ENCODE results near the gene SLC1A2. TPM values are rescaled to one million over a fixed set of nuclear protein-coding genes. Genes with fewer than 3 reads are reported as not detected.

The SLC1A2 gene
- total RNA-seq, 1 experiment from 2014 or later: 0.25 TPM

DNA sequence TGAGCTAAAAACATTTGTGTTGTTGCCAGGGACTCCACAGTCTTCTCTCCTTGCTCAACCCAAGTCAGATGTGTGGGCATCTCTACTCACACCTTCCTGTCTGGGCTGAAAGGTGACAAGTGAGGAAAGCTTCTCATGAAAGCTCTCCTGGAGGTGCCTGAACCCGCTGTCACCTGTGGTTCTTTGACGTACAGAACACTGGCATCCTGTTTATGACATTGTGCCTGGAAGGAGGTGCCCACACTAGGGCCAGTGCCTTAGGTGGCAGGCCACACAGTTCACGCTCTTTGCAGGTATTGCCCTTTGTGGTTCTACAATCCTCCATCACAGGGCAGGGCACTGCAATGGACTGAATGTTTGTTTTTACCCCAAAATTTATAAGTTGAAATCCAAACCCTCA lies 171.9 kb downstream of the SLC1A2 start:
- H4K20me1 ChIP-seq (ENCODE audit: insufficient read depth): no peaks in the 10 kb centered on the region
- intact Hi-C loops (cut with micrococcal nuclease): no loop called here
- H3K36me3 ChIP-seq (ENCODE audit: control insufficient read depth in 1 of 2, insufficient read depth in 2 of 2, low read length in 2 of 2): no peaks in the 10 kb centered on the region
- H3K4me1 ChIP-seq (ENCODE audit: control insufficient read depth in 1 of 2, insufficient read depth in 2 of 2, low read length in 2 of 2): no peaks in the 10 kb centered on the region
- no TSS peak for BruUV-seq (replicated peaks)
- no peaks in the 10 kb centered on the region for H3K9me2 ChIP-seq (ENCODE audit: insufficient read depth)
- H3K27me3 ChIP-seq (ENCODE audit: insufficient read depth, low read length): no peaks in the 10 kb centered on the region
- ATAC-seq (no peak), DNase-seq (ENCODE audit: low read depth, low spot score) (no peak)
- TF ChIP-seq POLR2AphosphoS5 (IDR thresholded peaks at IDR 0.05; ENCODE audit: low read depth, low read length) (no peak), ELF1 (IDR thresholded peaks at IDR 0.05; ENCODE audit: borderline replicate concordance, low read depth) (no peak), SP1 (IDR thresholded peaks at IDR 0.05; ENCODE audit: low read depth) (no peak), ZNF274 (IDR thresholded peaks at IDR 0.05; ENCODE audit: low read depth, low read length) (no peak), EZH2phosphoT487 (IDR thresholded peaks at IDR 0.05; ENCODE audit: borderline replicate concordance) (no peak), ZFX (IDR thresholded peaks at IDR 0.05) (no peak), TCF7L2 (IDR thresholded peaks at IDR 0.05; ENCODE audit: borderline replicate concordance, extremely low read depth, insufficient read depth, insufficient read length) (no peak), EGR1 (IDR thresholded peaks at IDR 0.05; ENCODE audit: low read depth) (no peak), FOSL1 (IDR thresholded peaks at IDR 0.05; ENCODE audit: low read depth) (no peak), CBX3 (IDR thresholded peaks at IDR 0.05; ENCODE audit: low read depth) (no peak), SRF (IDR thresholded peaks at IDR 0.05; ENCODE audit: low read depth) (no peak)
- TF ChIP-seq, protein P1, sequence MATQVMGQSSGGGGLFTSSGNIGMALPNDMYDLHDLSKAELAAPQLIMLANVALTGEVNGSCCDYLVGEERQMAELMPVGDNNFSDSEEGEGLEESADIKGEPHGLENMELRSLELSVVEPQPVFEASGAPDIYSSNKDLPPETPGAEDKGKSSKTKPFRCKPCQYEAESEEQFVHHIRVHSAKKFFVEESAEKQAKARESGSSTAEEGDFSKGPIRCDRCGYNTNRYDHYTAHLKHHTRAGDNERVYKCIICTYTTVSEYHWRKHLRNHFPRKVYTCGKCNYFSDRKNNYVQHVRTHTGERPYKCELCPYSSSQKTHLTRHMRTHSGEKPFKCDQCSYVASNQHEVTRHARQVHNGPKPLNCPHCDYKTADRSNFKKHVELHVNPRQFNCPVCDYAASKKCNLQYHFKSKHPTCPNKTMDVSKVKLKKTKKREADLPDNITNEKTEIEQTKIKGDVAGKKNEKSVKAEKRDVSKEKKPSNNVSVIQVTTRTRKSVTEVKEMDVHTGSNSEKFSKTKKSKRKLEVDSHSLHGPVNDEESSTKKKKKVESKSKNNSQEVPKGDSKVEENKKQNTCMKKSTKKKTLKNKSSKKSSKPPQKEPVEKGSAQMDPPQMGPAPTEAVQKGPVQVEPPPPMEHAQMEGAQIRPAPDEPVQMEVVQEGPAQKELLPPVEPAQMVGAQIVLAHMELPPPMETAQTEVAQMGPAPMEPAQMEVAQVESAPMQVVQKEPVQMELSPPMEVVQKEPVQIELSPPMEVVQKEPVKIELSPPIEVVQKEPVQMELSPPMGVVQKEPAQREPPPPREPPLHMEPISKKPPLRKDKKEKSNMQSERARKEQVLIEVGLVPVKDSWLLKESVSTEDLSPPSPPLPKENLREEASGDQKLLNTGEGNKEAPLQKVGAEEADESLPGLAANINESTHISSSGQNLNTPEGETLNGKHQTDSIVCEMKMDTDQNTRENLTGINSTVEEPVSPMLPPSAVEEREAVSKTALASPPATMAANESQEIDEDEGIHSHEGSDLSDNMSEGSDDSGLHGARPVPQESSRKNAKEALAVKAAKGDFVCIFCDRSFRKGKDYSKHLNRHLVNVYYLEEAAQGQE (IDR thresholded peaks at IDR 0.05; ENCODE audit: low read depth): no peak
- TF ChIP-seq, protein P2, sequence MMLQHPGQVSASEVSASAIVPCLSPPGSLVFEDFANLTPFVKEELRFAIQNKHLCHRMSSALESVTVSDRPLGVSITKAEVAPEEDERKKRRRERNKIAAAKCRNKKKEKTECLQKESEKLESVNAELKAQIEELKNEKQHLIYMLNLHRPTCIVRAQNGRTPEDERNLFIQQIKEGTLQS (IDR thresholded peaks at IDR 0.05): no peak
- TF ChIP-seq, protein P3, sequence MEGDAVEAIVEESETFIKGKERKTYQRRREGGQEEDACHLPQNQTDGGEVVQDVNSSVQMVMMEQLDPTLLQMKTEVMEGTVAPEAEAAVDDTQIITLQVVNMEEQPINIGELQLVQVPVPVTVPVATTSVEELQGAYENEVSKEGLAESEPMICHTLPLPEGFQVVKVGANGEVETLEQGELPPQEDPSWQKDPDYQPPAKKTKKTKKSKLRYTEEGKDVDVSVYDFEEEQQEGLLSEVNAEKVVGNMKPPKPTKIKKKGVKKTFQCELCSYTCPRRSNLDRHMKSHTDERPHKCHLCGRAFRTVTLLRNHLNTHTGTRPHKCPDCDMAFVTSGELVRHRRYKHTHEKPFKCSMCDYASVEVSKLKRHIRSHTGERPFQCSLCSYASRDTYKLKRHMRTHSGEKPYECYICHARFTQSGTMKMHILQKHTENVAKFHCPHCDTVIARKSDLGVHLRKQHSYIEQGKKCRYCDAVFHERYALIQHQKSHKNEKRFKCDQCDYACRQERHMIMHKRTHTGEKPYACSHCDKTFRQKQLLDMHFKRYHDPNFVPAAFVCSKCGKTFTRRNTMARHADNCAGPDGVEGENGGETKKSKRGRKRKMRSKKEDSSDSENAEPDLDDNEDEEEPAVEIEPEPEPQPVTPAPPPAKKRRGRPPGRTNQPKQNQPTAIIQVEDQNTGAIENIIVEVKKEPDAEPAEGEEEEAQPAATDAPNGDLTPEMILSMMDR (IDR thresholded peaks at IDR 0.05 in 2 of 3, conservative IDR thresholded peaks at IDR 0.05 in 1 of 3; ENCODE audit: borderline replicate concordance in 1 of 3, insufficient read depth in 1 of 3, low read depth in 2 of 3, low read length in 2 of 3): no peak
- TF ChIP-seq, protein P4, sequence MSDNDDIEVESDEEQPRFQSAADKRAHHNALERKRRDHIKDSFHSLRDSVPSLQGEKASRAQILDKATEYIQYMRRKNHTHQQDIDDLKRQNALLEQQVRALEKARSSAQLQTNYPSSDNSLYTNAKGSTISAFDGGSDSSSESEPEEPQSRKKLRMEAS (IDR thresholded peaks at IDR 0.05): no peak
- TF ChIP-seq, protein P5, sequence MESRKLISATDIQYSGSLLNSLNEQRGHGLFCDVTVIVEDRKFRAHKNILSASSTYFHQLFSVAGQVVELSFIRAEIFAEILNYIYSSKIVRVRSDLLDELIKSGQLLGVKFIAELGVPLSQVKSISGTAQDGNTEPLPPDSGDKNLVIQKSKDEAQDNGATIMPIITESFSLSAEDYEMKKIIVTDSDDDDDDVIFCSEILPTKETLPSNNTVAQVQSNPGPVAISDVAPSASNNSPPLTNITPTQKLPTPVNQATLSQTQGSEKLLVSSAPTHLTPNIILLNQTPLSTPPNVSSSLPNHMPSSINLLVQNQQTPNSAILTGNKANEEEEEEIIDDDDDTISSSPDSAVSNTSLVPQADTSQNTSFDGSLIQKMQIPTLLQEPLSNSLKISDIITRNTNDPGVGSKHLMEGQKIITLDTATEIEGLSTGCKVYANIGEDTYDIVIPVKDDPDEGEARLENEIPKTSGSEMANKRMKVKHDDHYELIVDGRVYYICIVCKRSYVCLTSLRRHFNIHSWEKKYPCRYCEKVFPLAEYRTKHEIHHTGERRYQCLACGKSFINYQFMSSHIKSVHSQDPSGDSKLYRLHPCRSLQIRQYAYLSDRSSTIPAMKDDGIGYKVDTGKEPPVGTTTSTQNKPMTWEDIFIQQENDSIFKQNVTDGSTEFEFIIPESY (IDR thresholded peaks at IDR 0.05; ENCODE audit: extremely low read depth, insufficient replicate concordance, low read length): no peak
- ChIA-PET CTCF (interaction anchor here (1.7 kb wide), 1 partner anchor 10 kb away, joined by 8 read pairs; no protein-coding TSS in a partner anchor), POLR2A (no interaction called here), RAD21 (ENCODE audit: low non-redundant PET in 1 of 2, low total read pairs in 2 of 2, uncharacterized antibody in 2 of 2, unreplicated experiment in 2 of 2) (no interaction called here)
- H3K9ac ChIP-seq (ENCODE audit: low read length): no peak overlapping the region
- peaks cover 5 to 8% of the 10 kb centered on the region in 2 experiments; a peak in 2 of 4 replicates for H3K9me3 ChIP-seq (ENCODE audit: control insufficient read depth in 1 of 2, insufficient read depth in 1 of 2, low read depth in 1 of 2, low read length in 2 of 2)
- no peaks in the 10 kb centered on the region for H3K79me2 ChIP-seq (ENCODE audit: insufficient read depth, low read length)
- no peak overlapping the region for H3K4me3 ChIP-seq (replicated peaks in 1 of 2; ENCODE audit: low read depth in 1 of 2, low read length in 2 of 2)
- no peak overlapping the region for H3K4me2 ChIP-seq (ENCODE audit: low read length)
- H2AFZ ChIP-seq (ENCODE audit: low read depth, low read length, poor library complexity, severe bottlenecking): no peak overlapping the region
- no peak overlapping the region for H3K27ac ChIP-seq (ENCODE audit: low read depth, low read length)

Measured in HCT116 (cell line).